MG63 (cell line): ENCODE measurements around the gene LTBP3. TPM values are rescaled to one million over a fixed set of nuclear protein-coding genes. Genes with fewer than 3 reads are reported as not detected.
"Not testable (repeated sequence)": the region's sequence is repeated elsewhere in the genome, so short reads cannot be mapped to it uniquely, and the experiment has no call there.

Source experiments
- DNase-seq: peaks from one replicate; pipeline ENCODE4 v3.0.0-alpha.2; 2020
- H3K27me3 ChIP-seq: fragments of 250-450 bp; sonication (Bioruptor Pico); 2 replicates; pipeline ENCODE4 v1.5.1; 2020; ENCODE audit warnings: mild to moderate bottlenecking, moderate library complexity
- H3K36me3 ChIP-seq: fragments of 250-450 bp; sonication (Bioruptor Pico); 2 replicates; pipeline ENCODE4 v1.5.1; 2020; ENCODE audit warnings: mild to moderate bottlenecking, moderate library complexity
- H3K4me3 ChIP-seq: fragments of 250-450 bp; sonication (Bioruptor Pico); 2 replicates; pipeline ENCODE4 v1.5.1; 2020; ENCODE audit warnings: mild to moderate bottlenecking, moderate library complexity
- H3K9me3 ChIP-seq: fragments of 250-450 bp; sonication (Bioruptor Pico); 2 replicates; pipeline ENCODE4 v1.5.1; 2020; ENCODE audit warnings: mild to moderate bottlenecking, moderate library complexity
- total RNA-seq: library from RNA; depleted of rRNA; stranded (reverse); fragments of >200 nt; shearing (Covaris generic); gene quantifications from 2 replicates; pipeline ENCODE4 v1.2.3, GENCODE V29; 2014; ENCODE audit warnings: low replicate concordance

Gene LTBP3
- total RNA-seq, 1 experiment from 2014 or later = 124 TPM

DNA sequence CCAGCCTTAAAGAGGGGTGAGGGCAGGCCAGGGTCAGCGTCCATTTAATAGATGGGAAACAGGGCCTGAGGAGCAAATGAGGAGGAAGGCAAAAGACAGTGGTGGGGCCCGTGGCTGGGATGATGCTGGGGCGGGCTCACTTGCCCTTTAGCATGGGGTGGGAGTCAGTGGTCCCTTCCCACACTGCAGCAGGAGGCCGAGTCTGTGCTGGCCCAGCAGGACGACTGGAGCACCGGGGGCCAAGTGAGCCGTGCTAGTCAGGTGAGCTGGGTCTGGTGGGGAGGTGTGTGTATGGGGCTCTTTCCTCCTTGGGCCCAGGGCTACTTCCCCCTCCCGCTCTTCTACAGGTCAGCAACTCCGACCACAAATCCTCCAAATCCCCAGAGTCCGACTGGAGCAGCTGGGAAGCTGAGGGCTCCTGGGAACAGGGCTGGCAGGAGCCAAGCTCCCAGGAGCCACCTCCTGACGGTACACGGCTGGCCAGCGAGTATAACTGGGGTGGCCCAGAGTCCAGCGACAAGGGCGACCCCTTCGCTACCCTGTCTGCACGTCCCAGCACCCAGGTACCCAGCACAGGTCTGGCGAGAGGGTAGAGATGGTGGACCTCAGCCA is 20.4 kb downstream of the LTBP3 start:
- Histone ChIP-seq H3K27me3 (no peaks in the 10 kb centered on the region), H3K4me3 (no peak overlapping the region), H3K36me3 (peaks cover 35% of the 10 kb centered on the region), H3K9me3 (no peaks in the 10 kb centered on the region)
- no peak for DNase-seq

DNA sequence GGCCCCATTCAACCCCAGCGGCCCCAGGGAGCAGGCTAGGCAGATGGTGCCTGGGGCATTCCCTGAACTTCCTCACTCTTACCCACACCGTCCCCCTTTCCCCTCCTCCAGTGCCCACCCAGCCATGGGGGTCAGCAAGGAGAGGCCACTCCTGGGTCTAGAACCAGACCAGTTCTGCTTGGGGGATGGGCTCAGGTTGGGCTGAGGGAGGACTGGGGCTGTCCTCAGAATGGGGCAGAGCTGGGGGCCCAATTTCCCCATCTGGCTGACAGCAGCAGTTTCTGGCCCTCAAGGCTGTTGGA is 20.9 kb downstream of the LTBP3 start:
- H3K4me3 ChIP-seq = no peak overlapping the region
- no peaks in the 10 kb centered on the region for H3K9me3 ChIP-seq
- no peak for DNase-seq
- H3K27me3 ChIP-seq = no peaks in the 10 kb centered on the region
- H3K36me3 ChIP-seq = peaks cover 38% of the 10 kb centered on the region

- Histone ChIP-seq H3K9me3 (no peaks in the 10 kb centered on the region), H3K4me3 (no peak overlapping the region)
Measured at GRCh38 chr11:65536412-65537295, 21.5 kb downstream of the LTBP3 start.

DNA sequence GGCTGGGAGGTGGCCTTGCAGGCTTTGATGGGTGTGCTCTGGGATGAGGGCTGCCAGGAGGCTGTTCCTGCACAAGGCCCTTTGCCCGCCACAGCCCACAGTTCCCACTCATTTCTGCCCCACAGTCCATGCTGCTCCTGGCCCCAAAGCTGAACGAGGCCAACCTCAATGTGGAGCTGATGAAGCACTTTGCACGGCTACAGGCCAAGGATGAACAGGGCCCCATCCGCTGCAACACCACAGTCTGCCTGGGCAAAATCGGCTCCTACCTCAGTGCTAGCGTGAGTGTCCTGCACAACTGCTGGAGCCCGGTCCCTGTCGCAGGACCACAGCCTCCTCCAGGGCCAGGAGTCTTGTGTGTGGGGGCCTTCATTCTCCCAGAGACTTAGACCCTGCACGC is 23.1 kb downstream of the LTBP3 start:
- H3K27me3 ChIP-seq = no peaks in the 10 kb centered on the region
- peaks cover 43% of the 10 kb centered on the region for H3K36me3 ChIP-seq
- H3K9me3 ChIP-seq = no peaks in the 10 kb centered on the region
- no peak for DNase-seq
- H3K4me3 ChIP-seq = no peak overlapping the region

More at GRCh38 chr11:65536412-65537295, 21.5 kb downstream of the LTBP3 start:
- Histone ChIP-seq H3K36me3 (peaks cover 40% of the 10 kb centered on the region), H3K27me3 (no peaks in the 10 kb centered on the region)
- DNase-seq = no peak

DNA sequence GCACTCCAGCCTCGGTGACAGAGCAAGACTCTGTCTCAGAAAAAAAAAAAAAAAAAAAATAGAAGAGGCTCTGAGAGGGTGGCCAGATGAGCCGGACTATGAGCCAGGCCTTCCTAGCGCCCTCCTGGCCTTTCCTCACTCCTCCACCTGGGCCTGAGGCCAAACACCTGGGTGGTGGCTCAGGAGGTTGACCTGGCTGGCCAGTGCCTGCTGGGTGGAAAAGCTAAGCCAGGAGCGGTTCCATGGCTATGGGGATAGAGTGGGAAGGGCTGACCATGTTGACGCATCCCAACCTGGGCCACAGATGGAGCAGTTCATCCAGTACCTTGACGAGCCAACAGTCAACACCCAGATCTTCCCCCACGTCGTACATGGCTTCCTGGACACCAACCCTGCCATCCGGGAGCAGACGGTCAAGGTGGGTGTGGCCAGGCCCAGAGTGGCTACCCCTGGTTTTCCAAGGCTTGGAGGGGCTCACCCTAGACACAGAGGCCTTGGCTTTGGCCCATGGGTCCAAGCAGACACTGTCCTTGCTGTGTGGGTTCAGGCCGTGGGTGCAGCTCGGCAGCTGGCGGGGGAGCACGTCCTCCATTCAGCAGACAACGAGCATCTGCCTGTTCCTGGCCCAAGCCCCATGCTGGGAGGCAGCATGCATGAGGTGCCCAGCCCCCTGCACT is 25.6 kb downstream of the LTBP3 start:
- peaks cover 58% of the 10 kb centered on the region for H3K36me3 ChIP-seq
- H3K27me3 ChIP-seq = no peaks in the 10 kb centered on the region
- no peaks in the 10 kb centered on the region for H3K9me3 ChIP-seq
- DNase-seq = no peak
- no peak overlapping the region for H3K4me3 ChIP-seq

DNA sequence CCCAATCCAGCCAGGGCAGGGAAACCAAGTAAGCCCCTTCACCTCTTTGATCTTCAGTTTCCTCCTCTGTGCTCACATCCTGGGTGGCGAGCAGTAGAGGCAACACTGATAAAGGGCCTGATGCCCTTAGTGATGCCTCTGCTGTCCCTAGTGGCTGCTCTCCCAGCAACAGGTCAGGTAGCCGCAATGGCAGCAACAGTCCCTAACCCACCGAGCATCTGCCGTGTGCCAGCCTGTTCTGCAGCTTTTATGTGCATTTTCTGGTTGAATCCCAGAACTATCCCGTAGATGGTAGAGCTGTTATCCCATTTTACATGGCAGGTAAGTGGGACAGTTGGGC is 28.0 kb downstream of the LTBP3 start:
- no peak for DNase-seq
- Histone ChIP-seq H3K4me3 (no peak overlapping the region), H3K27me3 (no peaks in the 10 kb centered on the region), H3K36me3 (peaks cover 72% of the 10 kb centered on the region), H3K9me3 (no peaks in the 10 kb centered on the region)

GRCh38 chr11:65529475-65530156 is 28.5 kb downstream of the LTBP3 start:
- Histone ChIP-seq H3K27me3 (no peaks in the 10 kb centered on the region), H3K36me3 (peaks cover 71% of the 10 kb centered on the region), H3K9me3 (no peaks in the 10 kb centered on the region), H3K4me3 (no peak overlapping the region)
- DNase-seq = no peak

GRCh38 chr11:65528819-65529350 is 29.3 kb downstream of the LTBP3 start:
- Histone ChIP-seq H3K9me3 (no peaks in the 10 kb centered on the region), H3K27me3 (no peaks in the 10 kb centered on the region), H3K4me3 (no peak overlapping the region), H3K36me3 (peaks cover 68% of the 10 kb centered on the region)
- no peak for DNase-seq

GRCh38 chr11:65526744-65527143 is 31.4 kb downstream of the LTBP3 start:
- H3K27me3 ChIP-seq = no peaks in the 10 kb centered on the region
- no peak overlapping the region for H3K4me3 ChIP-seq
- peaks cover 59% of the 10 kb centered on the region for H3K36me3 ChIP-seq
- no peak for DNase-seq
- no peaks in the 10 kb centered on the region for H3K9me3 ChIP-seq

- no peaks in the 10 kb centered on the region for H3K27me3 ChIP-seq
- no peaks in the 10 kb centered on the region for H3K9me3 ChIP-seq
- no peak for DNase-seq
- H3K36me3 ChIP-seq = peaks cover 50% of the 10 kb centered on the region
- peak overlapping the region; percentile 98 for H3K4me3 ChIP-seq
Measured at GRCh38 chr11:65525546-65526480, 32.3 kb downstream of the LTBP3 start.

DNA sequence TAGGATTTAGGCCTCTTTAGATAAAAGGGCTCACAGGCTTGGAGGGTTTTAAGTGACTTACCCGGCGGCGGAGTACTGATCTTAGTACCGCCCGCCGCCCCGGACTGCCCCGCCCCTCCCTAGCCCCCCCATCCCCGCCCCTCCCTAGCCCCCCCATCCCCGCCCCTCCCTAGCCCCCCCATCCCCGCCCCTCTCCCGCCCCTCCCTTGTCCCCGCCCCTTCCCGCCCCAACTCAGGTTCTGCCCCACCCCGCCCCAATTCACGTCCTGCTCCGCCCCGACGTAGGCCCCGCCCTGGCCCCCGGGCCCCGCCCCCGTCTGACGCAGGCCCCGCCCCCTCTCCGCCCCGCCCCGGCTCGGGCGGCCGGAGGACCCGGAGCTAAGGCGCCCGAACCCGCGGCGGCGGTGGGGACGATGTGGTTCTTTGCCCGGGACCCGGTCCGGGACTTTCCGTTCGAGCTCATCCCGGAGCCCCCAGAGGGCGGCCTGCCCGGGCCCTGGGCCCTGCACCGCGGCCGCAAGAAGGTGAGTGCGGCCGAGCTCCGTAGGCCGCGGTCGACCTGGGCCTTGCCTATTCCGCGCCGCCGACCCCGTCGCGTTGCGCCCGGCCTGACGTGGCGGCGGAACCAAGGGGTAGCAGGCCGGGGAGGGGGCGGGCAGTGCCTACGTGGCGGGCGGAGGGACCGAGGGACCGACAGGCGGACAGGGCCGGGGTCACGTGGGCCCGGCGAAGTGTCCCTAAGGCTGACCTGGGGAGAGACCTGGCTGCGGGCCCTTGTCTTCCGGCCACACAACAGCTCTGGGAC is 33.2 kb downstream of the LTBP3 start, which contains the start of gene SCYL1:
SCYL1 (plus strand) TSS at position 343 of the 805 bp plus-strand sequence; CDS start at position 414, 71 bp downstream.
- H3K4me3 ChIP-seq = peak within 1 kb of the TSS; percentile 98
- peak; percentile 59 for DNase-seq
- no peaks in the 10 kb centered on the region for H3K9me3 ChIP-seq
- peaks cover 41% of the 10 kb centered on the region for H3K36me3 ChIP-seq
- no peaks in the 10 kb centered on the region for H3K27me3 ChIP-seq

- H3K4me3 ChIP-seq = peak overlapping the region; percentile 16
- DNase-seq = no peak
Measured at GRCh38 chr11:65524014-65524740, 34.0 kb downstream of the LTBP3 start.

DNA sequence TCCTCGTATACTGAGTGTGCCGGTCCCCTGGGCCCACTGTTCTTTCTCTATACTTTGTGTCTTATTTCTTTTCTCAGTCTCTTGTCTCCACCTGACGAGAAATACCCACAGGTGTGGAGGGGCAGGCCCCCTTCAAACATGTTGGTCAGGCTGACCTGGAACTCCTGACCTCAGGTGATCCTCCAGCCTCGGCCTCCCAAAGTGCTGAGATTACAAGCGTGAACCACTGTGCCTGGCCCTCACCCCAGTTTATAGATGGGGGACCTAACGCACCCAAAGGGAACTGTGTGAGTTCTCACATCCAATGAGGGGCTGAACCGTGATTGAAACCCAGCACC is 34.6 kb downstream of the LTBP3 start:
- H3K9me3 ChIP-seq, DNase-seq, H3K4me3 ChIP-seq, H3K27me3 ChIP-seq: not testable (repeated sequence)
- peaks cover 30% of the 10 kb centered on the region for H3K36me3 ChIP-seq

More at GRCh38 chr11:65524014-65524740, 34.0 kb downstream of the LTBP3 start:
- no peaks in the 10 kb centered on the region for H3K27me3 ChIP-seq
- no peaks in the 10 kb centered on the region for H3K9me3 ChIP-seq
- H3K36me3 ChIP-seq = peaks cover 34% of the 10 kb centered on the region

GRCh38 chr11:65522718-65523630 is 35.2 kb downstream of the LTBP3 start:
- not testable (repeated sequence) for H3K4me3 ChIP-seq

More at GRCh38 chr11:65522718-65523630, 35.2 kb downstream of the LTBP3 start:
- not testable (repeated sequence) for H3K27me3 ChIP-seq, H3K9me3 ChIP-seq, DNase-seq
- peaks cover 24% of the 10 kb centered on the region for H3K36me3 ChIP-seq
